ENCODE results near the gene TMEM95.

DNA sequence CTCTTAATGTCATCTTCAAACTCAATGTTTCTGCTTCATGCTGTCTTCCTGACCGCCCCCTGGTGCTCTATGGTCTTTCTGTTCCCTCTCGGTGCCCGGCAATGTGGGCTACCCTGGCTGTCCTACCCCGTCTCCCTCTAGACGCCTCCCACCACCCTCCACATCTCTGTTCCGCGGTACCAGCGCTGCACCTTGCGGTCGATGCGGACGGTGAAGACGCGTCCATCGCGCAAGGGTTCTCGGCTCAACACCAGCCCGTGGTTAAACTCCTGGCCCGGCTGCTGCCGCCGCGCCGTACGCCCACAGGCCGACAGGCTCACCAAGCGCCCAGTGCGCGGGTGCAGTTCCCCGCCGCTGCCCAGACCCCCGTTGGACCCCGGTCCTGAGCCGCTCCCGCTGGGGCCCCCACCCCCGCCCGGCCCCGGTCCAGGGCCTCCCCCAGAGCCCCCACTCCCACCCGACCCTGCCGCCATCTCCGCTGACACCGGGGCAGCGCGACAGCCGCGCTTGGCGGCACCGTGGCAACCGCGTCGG lies 26.0 kb upstream of the TMEM95 start, which contains the start of gene NEURL4:
- TF ChIP-seq EZH2 (IDR thresholded peaks at IDR 0.05; ENCODE audit: borderline replicate concordance, insufficient read depth, low read depth, low read length, poor library complexity, severe bottlenecking) = no peak
- TF ChIP-seq, protein P1, sequence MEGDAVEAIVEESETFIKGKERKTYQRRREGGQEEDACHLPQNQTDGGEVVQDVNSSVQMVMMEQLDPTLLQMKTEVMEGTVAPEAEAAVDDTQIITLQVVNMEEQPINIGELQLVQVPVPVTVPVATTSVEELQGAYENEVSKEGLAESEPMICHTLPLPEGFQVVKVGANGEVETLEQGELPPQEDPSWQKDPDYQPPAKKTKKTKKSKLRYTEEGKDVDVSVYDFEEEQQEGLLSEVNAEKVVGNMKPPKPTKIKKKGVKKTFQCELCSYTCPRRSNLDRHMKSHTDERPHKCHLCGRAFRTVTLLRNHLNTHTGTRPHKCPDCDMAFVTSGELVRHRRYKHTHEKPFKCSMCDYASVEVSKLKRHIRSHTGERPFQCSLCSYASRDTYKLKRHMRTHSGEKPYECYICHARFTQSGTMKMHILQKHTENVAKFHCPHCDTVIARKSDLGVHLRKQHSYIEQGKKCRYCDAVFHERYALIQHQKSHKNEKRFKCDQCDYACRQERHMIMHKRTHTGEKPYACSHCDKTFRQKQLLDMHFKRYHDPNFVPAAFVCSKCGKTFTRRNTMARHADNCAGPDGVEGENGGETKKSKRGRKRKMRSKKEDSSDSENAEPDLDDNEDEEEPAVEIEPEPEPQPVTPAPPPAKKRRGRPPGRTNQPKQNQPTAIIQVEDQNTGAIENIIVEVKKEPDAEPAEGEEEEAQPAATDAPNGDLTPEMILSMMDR (IDR thresholded peaks at IDR 0.05) = no peak

Data from B cell (primary cell).